Measurements from ENCODE around the gene ARMC7. TPM values are rescaled to one million over a fixed set of nuclear protein-coding genes. Genes with fewer than 3 reads are reported as not detected.

The ARMC7 gene
- total RNA-seq, 2 donors from 2014 or later, result 6.7 to 7.9 TPM

GRCh38 chr17:75063201-75063600 is 46.6 kb upstream of the ARMC7 start:
- no peak overlapping the region for H3K27ac ChIP-seq
- ATAC-seq (no peak), DNase-seq (no peak)
- TF ChIP-seq CTCF (IDR thresholded peaks at IDR 0.05) (no peak), POLR2A (IDR thresholded peaks at IDR 0.05) (no peak)
- WGBS, 2 donors, result 88 to 90% methylated on average over 10 to 13 of the region's 13 CpGs
- no peaks in the 10 kb centered on the region for H3K9me3 ChIP-seq
- H3K36me3 ChIP-seq (replicated peaks in 1 of 2; ENCODE audit: insufficient read depth in 1 of 2, low read depth in 2 of 2), result peaks cover 0 to 11% of the 10 kb centered on the region in 2 donors
- H3K27me3 ChIP-seq, result no peaks in the 10 kb centered on the region
- H3K4me1 ChIP-seq, result no peaks in the 10 kb centered on the region
- intact Hi-C loops (cut with DNase I), result no loop called here
- H3K4me3 ChIP-seq, result no peak overlapping the region

- Histone ChIP-seq H3K36me3 (replicated peaks in 1 of 2; ENCODE audit: insufficient read depth in 1 of 2, low read depth in 2 of 2) (peaks cover 0 to 11% of the 10 kb centered on the region in 2 donors), H3K9me3 (no peaks in the 10 kb centered on the region), H3K27me3 (no peaks in the 10 kb centered on the region), H3K27ac (no peak overlapping the region), H3K4me3 (no peak overlapping the region), H3K4me1 (no peaks in the 10 kb centered on the region)
- DNase-seq, result no peak
- TF ChIP-seq POLR2A (IDR thresholded peaks at IDR 0.05) (no peak), CTCF (IDR thresholded peaks at IDR 0.05) (no peak)
- intact Hi-C loops (cut with DNase I), result no loop called here
- ATAC-seq, result no peak
- WGBS, 2 donors, result 85 to 88% methylated on average over 3 of the region's 3 CpGs
Measured at GRCh38 chr17:75063626-75064025, 46.1 kb upstream of the ARMC7 start.

- intact Hi-C loops (cut with DNase I), result no loop called here
- 87 to 93% methylated on average over 10 to 11 of the region's 11 CpGs for WGBS, 2 donors
- Histone ChIP-seq H3K9me3 (no peaks in the 10 kb centered on the region), H3K4me3 (no peak overlapping the region), H3K36me3 (replicated peaks in 1 of 2; ENCODE audit: insufficient read depth in 1 of 2, low read depth in 2 of 2) (peaks cover 0 to 11% of the 10 kb centered on the region in 2 donors), H3K27me3 (no peaks in the 10 kb centered on the region), H3K4me1 (no peaks in the 10 kb centered on the region), H3K27ac (no peak overlapping the region)
- ATAC-seq (no peak), DNase-seq (no peak)
- TF ChIP-seq POLR2A (IDR thresholded peaks at IDR 0.05) (no peak), CTCF (IDR thresholded peaks at IDR 0.05) (no peak)
Measured at GRCh38 chr17:75064040-75064439, 45.7 kb upstream of the ARMC7 start.

- H3K36me3 ChIP-seq (replicated peaks in 1 of 2; ENCODE audit: insufficient read depth in 1 of 2, low read depth in 2 of 2), result peaks cover 0 to 8% of the 10 kb centered on the region in 2 donors
- intact Hi-C loops (cut with DNase I), result no loop called here
- no peak for ATAC-seq
- no peak overlapping the region for H3K27ac ChIP-seq
- TF ChIP-seq CTCF (IDR thresholded peaks at IDR 0.05) (no peak), POLR2A (IDR thresholded peaks at IDR 0.05) (no peak)
- no peak for DNase-seq
- H3K4me3 ChIP-seq, result no peak overlapping the region
- WGBS, 2 donors, result 84 to 87% methylated on average over 8 of the region's 8 CpGs
- H3K4me1 ChIP-seq, result no peaks in the 10 kb centered on the region
- no peaks in the 10 kb centered on the region for H3K27me3 ChIP-seq
- H3K9me3 ChIP-seq, result no peaks in the 10 kb centered on the region
Measured at GRCh38 chr17:75064460-75064859, 45.3 kb upstream of the ARMC7 start.

- no peak overlapping the region for H3K27ac ChIP-seq
- no peaks in the 10 kb centered on the region for H3K9me3 ChIP-seq
- ATAC-seq (no peak), DNase-seq (no peak)
- no peaks in the 10 kb centered on the region for H3K27me3 ChIP-seq
- intact Hi-C loops (cut with DNase I), result no loop called here
- H3K4me1 ChIP-seq, result no peaks in the 10 kb centered on the region
- WGBS, 2 donors, result 92 to 95% methylated on average over 17 to 18 of the region's 18 CpGs
- no peak overlapping the region for H3K4me3 ChIP-seq
- H3K36me3 ChIP-seq (replicated peaks in 1 of 2; ENCODE audit: insufficient read depth in 1 of 2, low read depth in 2 of 2), result peaks cover 0 to 8% of the 10 kb centered on the region in 2 donors
- no peak for TF ChIP-seq CTCF (IDR thresholded peaks at IDR 0.05)
Measured at GRCh38 chr17:75064867-75065561, 44.8 kb upstream of the ARMC7 start.

Measured in body of pancreas (tissue), 4 donors.